Lung (tissue), 12 donors: Measurements from ENCODE around the gene USP32. TPM values are rescaled to one million over a fixed set of nuclear protein-coding genes. Genes with fewer than 3 reads are reported as not detected.

Source experiments
- ATAC-seq: fragments of 200-7000 bp; cut with Tn5 transposase; one replicate; pipeline ENCODE4 v1.9.1; 2020; ENCODE audit warnings: moderate number of reproducible peaks; ENCODE audit not compliant: insufficient read depth, low FRiP score
- DNase-seq, 3 donors: peaks; one replicate each; pipeline ENCODE4 v3.0.0-alpha.2; 2013 to 2017
- H3K27ac ChIP-seq, 2 donors: one replicate each; pipeline ENCODE4 v1.5.1; 2013; ENCODE audit warnings: mild to moderate bottlenecking in 2 of 2, moderate library complexity in 2 of 2, control low read depth in 1 of 2, inconsistent platforms in 1 of 2, low read depth in 1 of 2, low read length in 1 of 2
- H3K27me3 ChIP-seq, 3 donors: one replicate each; pipeline ENCODE4 v1.5.1; 2013; ENCODE audit warnings: low read length in 2 of 3; ENCODE audit not compliant: control insufficient read depth in 3 of 3, insufficient read depth in 3 of 3
- H3K36me3 ChIP-seq, 4 donors: one replicate each; pipeline ENCODE4 v1.5.1; 2013; ENCODE audit warnings: low read length in 4 of 4, mild to moderate bottlenecking in 1 of 4, moderate library complexity in 1 of 4; ENCODE audit not compliant: control insufficient read depth in 4 of 4, insufficient read depth in 4 of 4
- H3K4me1 ChIP-seq, 5 donors: one replicate each; pipeline ENCODE4 v1.5.1; 2013; ENCODE audit warnings: low read length in 5 of 5, mild to moderate bottlenecking in 2 of 5, moderate library complexity in 1 of 5; ENCODE audit not compliant: control insufficient read depth in 5 of 5, insufficient read depth in 5 of 5
- H3K4me3 ChIP-seq: one replicate; pipeline ENCODE4 v1.5.1; 2013; ENCODE audit warnings: mild to moderate bottlenecking, control low read depth, moderate library complexity
- H3K9ac ChIP-seq, 2 donors: one replicate each; pipeline ENCODE4 v1.5.1; 2013; ENCODE audit warnings: low read length in 2 of 2, control low read depth in 1 of 2; ENCODE audit not compliant: insufficient read depth in 1 of 2
- H3K9me3 ChIP-seq, 4 donors: one replicate each; pipeline ENCODE4 v1.5.1; 2013; ENCODE audit warnings: low read length in 3 of 4, mild to moderate bottlenecking in 1 of 4, moderate library complexity in 1 of 4; ENCODE audit not compliant: control insufficient read depth in 4 of 4, insufficient read depth in 3 of 4
- WGBS, 2 donors: extraction: QIAGEN DNeasy Blood & Tissue Kit; methylation state at CpG; one replicate each; pipeline ENCODE4 v1.1.7; 2013; 5-methylcytosine and 5-hydroxymethylcytosine counted together
- polyA plus RNA-seq, 2 donors: library from polyadenylated mRNA; stranded (reverse); fragments of 200-250 nt; gene quantifications; one replicate each; pipeline ENCODE4 v1.2.1, GENCODE V29; 2013
- total RNA-seq, 2 donors: library from RNA; depleted of rRNA in 1 of 2; stranded (reverse); fragments of >200 nt in 1 of 2; gene quantifications; one replicate each; pipeline ENCODE4 v1.2.1, GENCODE V29; 2014 to 2021
- TF ChIP-seq, protein P1 (sequence below): IDR thresholded peaks from 2 replicates; pipeline ENCODE4 v1.5.1; 2012; ENCODE audit warnings: mild to moderate bottlenecking; ENCODE audit errors: control extremely low read depth, extremely low read depth
- donor health status: control.
- donor health status: control.
- donor health status: Bipolar disorder and iron deficiency.
- donor health status: healthy.
- donor health status: DM: yes; HTN: yes; CAD: no.

The USP32 gene
- total and polyA plus RNA-seq, 4 donors: 18.2 to 96.6 (median 51.1) TPM

GRCh38 chr17:60153606-60154390, 238.1 kb downstream of the USP32 start:
- H3K27me3 ChIP-seq: peaks cover 0 to 17% (median 11%) of the 10 kb centered on the region in 3 donors
- H3K4me3 ChIP-seq: no peak overlapping the region
- H3K27ac ChIP-seq: peak overlapping the region in 1 of 2 donors; percentile 34
- WGBS, 2 donors: 56 to 73% methylated on average over 12 of the region's 12 CpGs
- H3K4me1 ChIP-seq: peaks cover 0 to 30% (median 11%) of the 10 kb centered on the region in 5 donors
- TF ChIP-seq, protein P1, sequence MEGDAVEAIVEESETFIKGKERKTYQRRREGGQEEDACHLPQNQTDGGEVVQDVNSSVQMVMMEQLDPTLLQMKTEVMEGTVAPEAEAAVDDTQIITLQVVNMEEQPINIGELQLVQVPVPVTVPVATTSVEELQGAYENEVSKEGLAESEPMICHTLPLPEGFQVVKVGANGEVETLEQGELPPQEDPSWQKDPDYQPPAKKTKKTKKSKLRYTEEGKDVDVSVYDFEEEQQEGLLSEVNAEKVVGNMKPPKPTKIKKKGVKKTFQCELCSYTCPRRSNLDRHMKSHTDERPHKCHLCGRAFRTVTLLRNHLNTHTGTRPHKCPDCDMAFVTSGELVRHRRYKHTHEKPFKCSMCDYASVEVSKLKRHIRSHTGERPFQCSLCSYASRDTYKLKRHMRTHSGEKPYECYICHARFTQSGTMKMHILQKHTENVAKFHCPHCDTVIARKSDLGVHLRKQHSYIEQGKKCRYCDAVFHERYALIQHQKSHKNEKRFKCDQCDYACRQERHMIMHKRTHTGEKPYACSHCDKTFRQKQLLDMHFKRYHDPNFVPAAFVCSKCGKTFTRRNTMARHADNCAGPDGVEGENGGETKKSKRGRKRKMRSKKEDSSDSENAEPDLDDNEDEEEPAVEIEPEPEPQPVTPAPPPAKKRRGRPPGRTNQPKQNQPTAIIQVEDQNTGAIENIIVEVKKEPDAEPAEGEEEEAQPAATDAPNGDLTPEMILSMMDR: no peak
- H3K9me3 ChIP-seq: peaks cover 0 to 2% (median 0%) of the 10 kb centered on the region in 4 donors
- no peaks in the 10 kb centered on the region for H3K36me3 ChIP-seq
- DNase-seq (peak; percentile 55 to 88 (median 83)), ATAC-seq (no peak)
- no peak overlapping the region for H3K9ac ChIP-seq

DNA sequence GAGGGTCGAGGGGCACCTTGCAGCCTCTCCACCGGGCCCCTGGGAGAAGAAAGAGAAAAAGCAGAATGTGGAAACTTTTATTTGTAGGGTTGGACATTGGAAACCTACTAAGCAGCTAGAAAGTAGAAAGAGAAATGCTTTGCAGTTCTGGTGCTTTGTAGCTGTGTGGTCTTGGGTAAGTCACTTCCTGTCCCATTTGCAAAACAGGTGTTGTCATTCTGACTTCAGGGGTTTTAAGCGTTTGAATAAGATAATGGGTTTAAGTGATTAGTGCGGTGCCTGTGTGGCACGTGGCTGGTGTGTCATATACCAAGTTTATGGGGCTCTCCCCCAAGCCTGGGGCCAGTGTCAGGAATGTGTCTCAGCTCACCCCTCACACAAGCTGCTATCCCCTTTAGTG, 240.6 kb downstream of the USP32 start:
- Histone ChIP-seq H3K4me1 (peaks cover 0 to 29% (median 9%) of the 10 kb centered on the region in 5 donors), H3K9ac (no peak overlapping the region), H3K27ac (peak overlapping the region in 1 of 2 donors; percentile 78), H3K27me3 (peaks cover 0 to 27% (median 25%) of the 10 kb centered on the region in 3 donors), H3K4me3 (peak overlapping the region; percentile 49), H3K36me3 (no peaks in the 10 kb centered on the region), H3K9me3 (peaks cover 0 to 2% (median 0%) of the 10 kb centered on the region in 4 donors)
- 28 to 36% methylated on average over 5 of the region's 5 CpGs for WGBS, 2 donors
- no peak for DNase-seq
- no peak for ATAC-seq
- TF ChIP-seq, protein P1: no peak

DNA sequence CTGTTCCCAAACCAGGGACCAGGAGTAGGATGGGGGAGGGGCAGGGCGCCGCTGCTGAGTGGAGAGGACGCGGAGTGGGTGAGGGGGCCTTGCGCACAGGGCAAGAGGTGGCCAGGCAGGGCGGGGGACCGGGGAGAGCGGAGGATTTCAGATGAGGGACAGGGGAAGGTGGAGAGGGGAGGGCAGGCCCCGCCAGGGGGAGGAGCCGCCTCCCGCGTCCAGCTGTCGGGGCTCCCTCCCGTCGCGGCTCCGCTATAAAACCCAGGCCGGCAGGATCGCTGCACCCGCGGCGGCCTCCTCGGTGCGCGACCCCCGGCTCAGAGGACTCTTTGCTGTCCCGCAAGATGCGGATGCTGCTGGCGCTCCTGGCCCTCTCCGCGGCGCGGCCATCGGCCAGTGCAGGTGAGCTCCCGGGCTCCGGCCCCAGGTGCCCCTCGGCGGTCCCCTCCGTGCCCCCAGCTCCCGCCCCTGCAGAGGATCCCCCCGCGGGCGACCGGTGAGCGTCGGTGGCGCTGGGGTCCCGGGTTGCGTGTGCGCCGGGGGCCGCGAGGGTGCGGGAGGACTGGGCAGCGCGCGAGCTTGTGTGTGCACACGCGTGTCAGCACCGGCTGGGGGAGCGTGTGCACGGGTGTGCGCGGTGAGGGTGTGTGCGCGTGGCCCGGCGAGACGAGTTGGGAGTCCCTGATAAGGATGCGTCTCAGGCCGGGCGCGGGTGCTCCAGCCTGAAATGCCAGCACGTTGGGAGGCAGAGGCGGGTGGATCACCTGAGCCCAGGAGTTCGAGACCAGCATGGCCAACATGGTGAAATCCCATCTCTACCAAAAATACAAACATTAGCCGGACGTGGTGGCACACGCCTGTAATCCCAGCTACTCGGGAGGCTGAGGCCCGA, 242.0 kb downstream of the USP32 start, which contains the start of gene CA4:
TSS of gene CA4 (plus strand) at position 283 of the 892 bp plus-strand sequence. CDS start at position 345, 62 bp downstream.
- peaks cover 0 to 37% (median 35%) of the 10 kb centered on the region in 3 donors for H3K27me3 ChIP-seq
- DNase-seq (peak in 2 of 3 donors; percentile 26 to 45), ATAC-seq (no peak)
- peaks cover 0 to 2% (median 0%) of the 10 kb centered on the region in 4 donors for H3K9me3 ChIP-seq
- H3K4me3 ChIP-seq: peak within 1 kb of the TSS; percentile 49
- TF ChIP-seq, protein P1: no peak
- H3K36me3 ChIP-seq: no peaks in the 10 kb centered on the region
- peak within 1 kb of the TSS in 1 of 2 donors; percentile 52 for H3K27ac ChIP-seq
- H3K9ac ChIP-seq: no peak within 1 kb of the TSS
- H3K4me1 ChIP-seq: peaks cover 0 to 27% (median 10%) of the 10 kb centered on the region in 5 donors
- WGBS, 2 donors: 3% methylated on average over 62 to 81 of the region's 81 CpGs
